Astrocyte (in vitro differentiated cells and primary cell): Measurements from ENCODE around the gene FBXW2. TPM values are rescaled to one million over a fixed set of nuclear protein-coding genes. Genes with fewer than 3 reads are reported as not detected.

Experiments used
- DNase-seq: peaks from one replicate; pipeline ENCODE4 v3.0.0-alpha.2; 2010; ENCODE audit warnings: low read depth
- FAIRE-seq: peaks from 2 replicates; lab custom pipeline; 2011; peaks lifted over from hg19 to GRCh38; lab: Jason Lieb, UNC
- H2AFZ ChIP-seq: 2 replicates; pipeline ENCODE4 v1.6.0; 2012; ENCODE audit warnings: low read depth, low read length, inconsistent platforms
- H3K27ac ChIP-seq: 2 replicates; pipeline ENCODE4 v1.5.1; 2011; ENCODE audit warnings: low read depth, low read length, inconsistent platforms
- H3K27me3 ChIP-seq: 2 replicates; pipeline ENCODE4 v1.6.0; 2011; ENCODE audit warnings: low read length, inconsistent platforms; ENCODE audit not compliant: insufficient read depth
- H3K36me3 ChIP-seq: 2 replicates; pipeline ENCODE4 v1.5.1; 2011; ENCODE audit warnings: low read length, inconsistent platforms; ENCODE audit not compliant: insufficient read depth
- H3K4me1 ChIP-seq: 2 replicates; pipeline ENCODE4 v1.5.1; 2011; ENCODE audit warnings: low read length, inconsistent platforms; ENCODE audit not compliant: insufficient read depth
- H3K4me2 ChIP-seq: 2 replicates; pipeline ENCODE4 v1.6.0; 2012; ENCODE audit warnings: low read length, inconsistent platforms
- H3K4me3 ChIP-seq: 2 replicates; pipeline ENCODE4 v1.5.1; 2011; ENCODE audit warnings: low read depth, mild to moderate bottlenecking, low read length, inconsistent platforms; ENCODE audit not compliant: insufficient read depth
- H3K79me2 ChIP-seq: 2 replicates; pipeline ENCODE4 v1.6.0; 2012; ENCODE audit warnings: mild to moderate bottlenecking, low read length, inconsistent platforms; ENCODE audit not compliant: insufficient read depth
- H3K9ac ChIP-seq: 2 replicates; pipeline ENCODE4 v1.6.0; 2012; ENCODE audit warnings: mild to moderate bottlenecking, low read length, inconsistent platforms
- H3K9me3 ChIP-seq: 2 replicates; pipeline ENCODE4 v1.5.1; 2012; ENCODE audit warnings: low read depth, mild to moderate bottlenecking, low read length, inconsistent platforms; ENCODE audit not compliant: insufficient read depth
- H4K20me1 ChIP-seq: 2 replicates; pipeline ENCODE4 v1.6.0; 2012; ENCODE audit warnings: low read length, inconsistent platforms; ENCODE audit not compliant: insufficient read depth
- H3K27ac Mint-ChIP-seq: one replicate; pipeline ENCODE4 v1.8.0; 2021; ENCODE audit warnings: mild to moderate bottlenecking, mixed read lengths; ENCODE audit not compliant: unreplicated experiment
- H3K27me3 Mint-ChIP-seq: one replicate; pipeline ENCODE4 v1.8.0; 2021; ENCODE audit warnings: low read depth, mixed read lengths; ENCODE audit not compliant: unreplicated experiment
- H3K36me3 Mint-ChIP-seq: one replicate; pipeline ENCODE4 v1.8.0; 2021; ENCODE audit warnings: low read depth, mixed read lengths; ENCODE audit not compliant: unreplicated experiment
- H3K4me1 Mint-ChIP-seq: one replicate; pipeline ENCODE4 v1.8.0; 2021; ENCODE audit warnings: low read depth, mixed read lengths; ENCODE audit not compliant: unreplicated experiment
- H3K4me3 Mint-ChIP-seq: one replicate; pipeline ENCODE4 v1.8.0; 2021; ENCODE audit warnings: mild to moderate bottlenecking, moderate library complexity, mixed read lengths; ENCODE audit not compliant: unreplicated experiment
- H3K9me3 Mint-ChIP-seq: one replicate; pipeline ENCODE4 v1.8.0; 2021; ENCODE audit warnings: mild to moderate bottlenecking, mixed read lengths; ENCODE audit not compliant: unreplicated experiment
- EZH2 ChIP-seq: IDR thresholded peaks from 2 replicates; pipeline ENCODE4 v1.6.1; 2012; ENCODE audit warnings: mild to moderate bottlenecking, low read length, inconsistent platforms; ENCODE audit not compliant: insufficient read depth
- total RNA-seq: library from RNA; stranded (reverse); gene quantifications from 2 replicates; pipeline ENCODE4 v1.2.1, GENCODE V29; 2021
- TF ChIP-seq, protein P1 (sequence below): IDR thresholded peaks from 2 replicates; pipeline ENCODE4 v1.5.1; 2011; ENCODE audit warnings: low read depth, mild to moderate bottlenecking, inconsistent platforms, low read length, moderate library complexity; ENCODE audit not compliant: insufficient read depth

FBXW2 gene
- total RNA-seq, 1 donor from 2014 or later = 65.7 TPM

- H3K4me2 ChIP-seq = no peak overlapping the region
- FAIRE-seq (no peak), DNase-seq (no peak)
- no peak overlapping the region for H3K9ac ChIP-seq
- H3K36me3 ChIP-seq = no peaks in the 10 kb centered on the region
- no peak overlapping the region for H3K4me3 ChIP-seq
- no peak overlapping the region for H2AFZ ChIP-seq
- H3K9me3 ChIP-seq = no peaks in the 10 kb centered on the region
- no peaks in the 10 kb centered on the region for H3K4me1 ChIP-seq
- no peaks in the 10 kb centered on the region for H3K36me3 Mint-ChIP-seq
- H3K9me3 Mint-ChIP-seq = no peaks in the 10 kb centered on the region
- H3K27ac Mint-ChIP-seq = no peak overlapping the region
- peaks cover 3% of the 10 kb centered on the region for H3K4me1 Mint-ChIP-seq
- no peaks in the 10 kb centered on the region for H3K27me3 ChIP-seq
- H3K27ac ChIP-seq = no peak overlapping the region
- H3K4me3 Mint-ChIP-seq = no peak overlapping the region
- H4K20me1 ChIP-seq = peaks cover 10% of the 10 kb centered on the region
- TF ChIP-seq, protein P1, sequence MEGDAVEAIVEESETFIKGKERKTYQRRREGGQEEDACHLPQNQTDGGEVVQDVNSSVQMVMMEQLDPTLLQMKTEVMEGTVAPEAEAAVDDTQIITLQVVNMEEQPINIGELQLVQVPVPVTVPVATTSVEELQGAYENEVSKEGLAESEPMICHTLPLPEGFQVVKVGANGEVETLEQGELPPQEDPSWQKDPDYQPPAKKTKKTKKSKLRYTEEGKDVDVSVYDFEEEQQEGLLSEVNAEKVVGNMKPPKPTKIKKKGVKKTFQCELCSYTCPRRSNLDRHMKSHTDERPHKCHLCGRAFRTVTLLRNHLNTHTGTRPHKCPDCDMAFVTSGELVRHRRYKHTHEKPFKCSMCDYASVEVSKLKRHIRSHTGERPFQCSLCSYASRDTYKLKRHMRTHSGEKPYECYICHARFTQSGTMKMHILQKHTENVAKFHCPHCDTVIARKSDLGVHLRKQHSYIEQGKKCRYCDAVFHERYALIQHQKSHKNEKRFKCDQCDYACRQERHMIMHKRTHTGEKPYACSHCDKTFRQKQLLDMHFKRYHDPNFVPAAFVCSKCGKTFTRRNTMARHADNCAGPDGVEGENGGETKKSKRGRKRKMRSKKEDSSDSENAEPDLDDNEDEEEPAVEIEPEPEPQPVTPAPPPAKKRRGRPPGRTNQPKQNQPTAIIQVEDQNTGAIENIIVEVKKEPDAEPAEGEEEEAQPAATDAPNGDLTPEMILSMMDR = no peak
- TF ChIP-seq EZH2 = no peak
- H3K79me2 ChIP-seq = peaks cover 37% of the 10 kb centered on the region
- no peaks in the 10 kb centered on the region for H3K27me3 Mint-ChIP-seq
Observed at GRCh38 chr9:120707170-120707569, 86.0 kb downstream of the FBXW2 start.

Other genes starting within 250 kb of the FBXW2 start
- gene CDK5RAP2, start 213.2 kb downstream of the FBXW2 start, total RNA-seq = 26.6 and 36.3 TPM in 2 replicates
- 12.1 and 17.7 TPM in 2 replicates for gene MEGF9, start 78.9 kb downstream of the FBXW2 start, total RNA-seq
- gene PSMD5, start 49.5 kb upstream of the FBXW2 start, total RNA-seq = 66.2 and 78.1 TPM in 2 replicates
- gene PHF19, start 83.8 kb upstream of the FBXW2 start, total RNA-seq = 18.0 and 19.5 TPM in 2 replicates
- 4.2 and 4.7 TPM in 2 replicates for gene TRAF1, start 133.4 kb upstream of the FBXW2 start, total RNA-seq